GM10266 (cell line): ENCODE data around the gene MORC1.
A peak's percentile ranks its signal among the peaks of the same experiment; 100 is the strongest.

Experiments
- DNase-seq: peaks from one replicate; pipeline ENCODE4 v3.0.0; 2012; ENCODE audit errors: extremely low spot score
- TF ChIP-seq, protein P1 (sequence below): IDR thresholded peaks from 2 replicates; pipeline ENCODE4 v1.5.1; 2012; ENCODE audit warnings: mild to moderate bottlenecking, low read depth; ENCODE audit not compliant: control insufficient read depth, insufficient read depth; ENCODE audit errors: missing control alignments

The MORC1 gene

DNA sequence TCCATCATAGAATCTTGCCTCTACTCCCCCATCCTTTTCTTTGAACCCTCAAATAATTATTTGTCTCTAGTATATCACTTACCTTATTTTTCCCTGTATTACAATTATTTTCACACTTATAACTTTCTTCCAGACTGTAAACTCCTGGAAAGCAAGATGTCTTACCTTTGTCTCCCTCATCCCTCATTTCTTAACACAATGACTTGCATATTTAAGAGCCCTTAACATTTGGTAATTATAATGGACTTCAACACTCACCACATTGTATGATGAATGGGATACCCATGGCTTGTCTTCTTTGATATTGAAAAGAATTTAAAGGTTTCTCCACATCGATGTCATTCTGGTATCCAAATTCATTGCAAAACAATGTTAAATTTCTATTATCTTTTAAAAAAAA is 82.9 kb downstream of the MORC1 start:
- no peak for DNase-seq
- TF ChIP-seq, protein P1, sequence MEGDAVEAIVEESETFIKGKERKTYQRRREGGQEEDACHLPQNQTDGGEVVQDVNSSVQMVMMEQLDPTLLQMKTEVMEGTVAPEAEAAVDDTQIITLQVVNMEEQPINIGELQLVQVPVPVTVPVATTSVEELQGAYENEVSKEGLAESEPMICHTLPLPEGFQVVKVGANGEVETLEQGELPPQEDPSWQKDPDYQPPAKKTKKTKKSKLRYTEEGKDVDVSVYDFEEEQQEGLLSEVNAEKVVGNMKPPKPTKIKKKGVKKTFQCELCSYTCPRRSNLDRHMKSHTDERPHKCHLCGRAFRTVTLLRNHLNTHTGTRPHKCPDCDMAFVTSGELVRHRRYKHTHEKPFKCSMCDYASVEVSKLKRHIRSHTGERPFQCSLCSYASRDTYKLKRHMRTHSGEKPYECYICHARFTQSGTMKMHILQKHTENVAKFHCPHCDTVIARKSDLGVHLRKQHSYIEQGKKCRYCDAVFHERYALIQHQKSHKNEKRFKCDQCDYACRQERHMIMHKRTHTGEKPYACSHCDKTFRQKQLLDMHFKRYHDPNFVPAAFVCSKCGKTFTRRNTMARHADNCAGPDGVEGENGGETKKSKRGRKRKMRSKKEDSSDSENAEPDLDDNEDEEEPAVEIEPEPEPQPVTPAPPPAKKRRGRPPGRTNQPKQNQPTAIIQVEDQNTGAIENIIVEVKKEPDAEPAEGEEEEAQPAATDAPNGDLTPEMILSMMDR: no peak

DNA sequence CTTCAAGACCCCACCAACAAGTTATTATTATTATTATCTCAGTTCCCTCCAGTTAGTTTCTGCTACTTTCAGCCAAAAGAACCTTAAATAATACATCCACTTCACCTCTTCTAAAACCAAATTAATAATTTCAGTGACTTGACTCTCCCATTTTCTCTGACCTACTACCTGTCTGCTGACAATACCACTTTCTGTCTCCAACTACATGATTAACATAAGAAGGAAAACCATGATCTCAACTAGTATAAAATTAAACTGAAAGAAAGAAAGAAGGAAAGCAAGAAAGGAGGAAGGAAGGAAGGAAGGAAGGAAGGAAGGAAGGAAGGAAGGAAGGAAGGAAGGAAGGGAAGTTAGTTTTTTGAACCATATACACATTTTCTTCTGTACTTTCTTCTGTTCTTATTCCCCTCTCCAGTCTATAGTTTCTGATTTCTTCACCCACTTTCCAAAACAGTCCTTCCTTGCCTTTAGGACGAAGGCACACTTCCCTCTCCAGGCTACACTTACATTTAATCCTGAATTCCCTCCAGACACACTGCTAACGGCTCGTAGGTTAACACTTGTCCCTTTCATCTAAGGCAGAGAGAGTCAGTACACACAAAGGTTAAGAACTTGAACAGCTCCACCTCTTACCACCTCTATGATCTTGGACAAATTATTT is 84.8 kb downstream of the MORC1 start:
- TF ChIP-seq, protein P1: no peak
- no peak for DNase-seq

DNA sequence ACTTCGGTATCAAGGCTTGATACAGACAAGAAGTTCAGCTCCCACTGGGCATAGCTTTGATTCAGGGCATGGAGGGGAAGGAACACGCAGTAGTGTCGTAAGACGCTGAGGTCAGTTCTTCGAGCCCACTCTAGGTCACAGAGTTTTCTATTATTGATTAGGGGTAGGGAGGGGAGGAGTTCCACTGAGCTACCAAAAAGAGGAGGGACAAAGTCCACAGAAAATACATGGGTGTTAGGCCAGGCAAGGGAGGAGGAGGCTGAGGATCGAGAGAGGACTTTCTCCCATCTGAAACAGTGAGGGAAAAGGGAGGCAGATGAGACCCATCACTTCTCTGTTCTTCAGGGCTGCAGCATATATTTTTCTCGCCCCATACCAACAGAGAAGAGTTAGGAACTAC is 89.2 kb downstream of the MORC1 start:
- TF ChIP-seq, protein P1: no peak
- DNase-seq: no peak

DNA sequence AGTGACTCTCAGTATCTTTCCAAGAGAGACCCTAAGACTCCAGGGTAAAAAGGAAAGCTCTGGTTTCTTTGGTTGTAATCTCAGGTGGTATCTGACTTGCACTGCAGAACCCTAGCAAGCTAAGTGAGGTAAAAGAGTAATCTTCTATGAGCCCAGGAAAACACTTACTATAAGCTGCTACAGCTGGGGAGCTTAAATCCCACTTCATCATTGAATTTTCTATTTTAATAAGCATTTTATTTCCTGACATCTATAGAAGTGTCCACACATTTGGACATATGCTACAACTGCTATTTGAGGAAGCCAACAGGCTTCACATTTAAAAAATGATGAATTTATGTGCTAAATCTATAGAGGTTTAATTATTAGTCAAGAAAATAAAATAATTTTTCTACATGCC is 91.1 kb downstream of the MORC1 start:
- TF ChIP-seq, protein P1: no peak
- DNase-seq: no peak

DNA sequence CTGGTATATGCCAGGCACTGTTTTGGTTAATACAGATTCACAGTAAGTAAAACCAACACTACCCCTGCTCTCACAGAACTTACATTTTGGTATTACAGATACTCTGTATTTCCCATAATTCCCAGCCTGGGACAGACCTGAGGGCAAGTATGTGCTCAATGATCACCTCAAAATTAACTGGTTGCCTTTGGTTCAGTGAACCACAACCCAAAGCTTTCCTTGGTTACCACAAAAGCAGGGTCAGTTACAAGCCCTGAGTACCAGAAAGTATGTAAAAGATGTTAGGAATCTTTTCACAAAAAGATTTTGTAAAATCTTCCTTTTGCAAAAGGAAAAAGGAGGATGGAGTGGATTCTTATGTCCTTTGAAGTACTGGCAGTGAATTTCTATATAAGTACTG is 92.0 kb downstream of the MORC1 start:
- no peak for DNase-seq
- TF ChIP-seq, protein P1: no peak

DNA sequence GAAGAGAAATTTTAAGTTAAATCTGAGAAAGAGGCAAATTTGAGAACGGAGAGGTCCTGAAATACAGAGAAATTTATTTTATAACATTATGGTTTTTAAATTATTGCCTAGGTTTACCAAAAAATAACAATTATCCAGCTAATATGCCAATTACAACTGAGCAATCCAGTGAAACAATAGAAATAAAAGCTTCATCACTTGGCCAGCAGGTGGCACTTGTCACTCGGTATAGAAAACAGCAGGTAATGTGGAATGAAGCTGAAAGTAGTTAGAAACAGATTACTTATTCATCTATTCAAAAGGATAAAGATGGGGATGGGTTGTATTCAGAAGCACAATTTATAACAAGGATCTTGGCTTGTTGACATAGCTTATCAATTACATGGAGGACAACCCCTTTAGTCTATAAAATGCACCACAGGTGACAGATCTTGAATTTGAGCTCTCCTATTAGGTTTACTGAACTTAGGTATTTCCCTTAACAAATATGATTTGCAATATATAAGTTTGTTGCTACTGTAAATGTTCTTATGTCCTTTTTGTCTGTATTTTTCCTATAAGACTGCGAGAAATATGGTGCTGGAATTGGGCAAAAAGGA is 94.2 kb downstream of the MORC1 start:
- peak; percentile 34 for DNase-seq
- TF ChIP-seq, protein P1: peak; percentile 76

DNA sequence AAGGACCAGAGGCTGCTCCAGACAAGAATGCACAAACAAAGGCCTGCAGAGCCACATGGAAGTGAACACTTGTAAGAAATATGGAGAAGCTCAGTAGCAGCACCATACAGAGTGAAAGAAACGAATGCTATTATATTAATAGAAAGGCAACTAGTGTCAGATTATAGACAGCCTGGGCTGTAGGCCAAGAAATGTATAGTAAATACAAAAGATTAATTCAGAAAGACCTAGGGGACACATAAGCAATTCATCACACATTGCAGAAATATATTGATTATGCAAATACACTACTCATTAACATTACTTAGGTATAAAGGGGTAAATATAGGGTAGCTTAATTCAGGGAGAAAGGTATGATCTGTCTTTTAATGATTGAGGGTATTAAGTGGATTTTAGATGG is 94.8 kb downstream of the MORC1 start:
- no peak for DNase-seq
- TF ChIP-seq, protein P1: no peak
